ENCODE results near the gene BCL2L14.
A peak's percentile ranks its signal among the peaks of the same experiment; 100 is the strongest.
"Not testable (repeated sequence)": the region's sequence is repeated elsewhere in the genome, so short reads cannot be mapped to it uniquely, and the experiment has no call there.

Gene BCL2L14

GRCh38 chr12:12108441-12109058 lies 37.8 kb downstream of the BCL2L14 start:
- DNase-seq (ENCODE audit: low spot score): no peak

GRCh38 chr12:12110923-12111555 lies 40.3 kb downstream of the BCL2L14 start:
- DNase-seq (ENCODE audit: low spot score): peak; percentile 43

GRCh38 chr12:12115514-12115913 lies 44.8 kb downstream of the BCL2L14 start:
- DNase-seq (ENCODE audit: low spot score): no peak

GRCh38 chr12:12116677-12117076 lies 45.9 kb downstream of the BCL2L14 start:
- no peak for DNase-seq (ENCODE audit: low spot score)

GRCh38 chr12:12121061-12121460 lies 50.3 kb downstream of the BCL2L14 start:
- no peak for DNase-seq (ENCODE audit: low spot score)

- no peak for DNase-seq (ENCODE audit: low spot score)
Measured at GRCh38 chr12:12123036-12123604, 52.4 kb downstream of the BCL2L14 start.

- DNase-seq (ENCODE audit: low spot score): no peak
Measured at GRCh38 chr12:12126551-12126950, 55.8 kb downstream of the BCL2L14 start.

- no peak for DNase-seq (ENCODE audit: low spot score)
Measured at GRCh38 chr12:12127304-12127703, 56.6 kb downstream of the BCL2L14 start.

GRCh38 chr12:12128670-12129069 lies 57.9 kb downstream of the BCL2L14 start:
- DNase-seq (ENCODE audit: low spot score): no peak

GRCh38 chr12:12133259-12133658 lies 62.5 kb downstream of the BCL2L14 start:
- DNase-seq (ENCODE audit: low spot score): no peak

GRCh38 chr12:12133785-12134184 lies 63.0 kb downstream of the BCL2L14 start:
- DNase-seq (ENCODE audit: low spot score): no peak

- DNase-seq (ENCODE audit: low spot score): no peak
Measured at GRCh38 chr12:12138203-12139154, 67.7 kb downstream of the BCL2L14 start.

GRCh38 chr12:12141000-12141399 lies 70.3 kb downstream of the BCL2L14 start:
- DNase-seq (ENCODE audit: low spot score): no peak

GRCh38 chr12:12144531-12144930 lies 73.8 kb downstream of the BCL2L14 start:
- DNase-seq (ENCODE audit: low spot score): not testable (repeated sequence)

- no peak for DNase-seq (ENCODE audit: low spot score)
Measured at GRCh38 chr12:12147111-12147510, 76.4 kb downstream of the BCL2L14 start.
